Parathyroid adenoma (tissue), 2 donors: Measurements from ENCODE around the gene TTLL10.

Experiments
- H2AFZ ChIP-seq: fragments of 300-600 bp; sonication (generic); one replicate; pipeline ENCODE4 v1.7.0; 2017; ENCODE audit warnings: antibody characterized with exemption, mild to moderate bottlenecking
- H3K27ac ChIP-seq: fragments of 300-600 bp; sonication (generic); one replicate; pipeline ENCODE4 v1.7.0; 2017
- H3K27me3 ChIP-seq: fragments of 300-600 bp; sonication (generic); one replicate; pipeline ENCODE4 v1.7.0; 2017; ENCODE audit warnings: low read length; ENCODE audit not compliant: control insufficient read depth, insufficient read depth
- H3K36me3 ChIP-seq: fragments of 300-600 bp; sonication (generic); one replicate; pipeline ENCODE4 v1.7.0; 2017; ENCODE audit warnings: low read length; ENCODE audit not compliant: control insufficient read depth, insufficient read depth
- H3K4me1 ChIP-seq: fragments of 300-600 bp; sonication (generic); one replicate; pipeline ENCODE4 v1.7.0; 2017; ENCODE audit warnings: control low read depth
- H3K4me2 ChIP-seq: fragments of 300-600 bp; sonication (generic); one replicate; pipeline ENCODE4 v1.7.0; 2017; ENCODE audit warnings: low read length
- H3K4me3 ChIP-seq: fragments of 300-600 bp; sonication (generic); one replicate; pipeline ENCODE4 v1.7.0; 2017; ENCODE audit warnings: low read depth, low read length
- H3K79me2 ChIP-seq: fragments of 300-600 bp; sonication (generic); one replicate; pipeline ENCODE4 v1.7.0; 2017; ENCODE audit warnings: control low read depth
- H3K9ac ChIP-seq: fragments of 300-600 bp; sonication (generic); one replicate; pipeline ENCODE4 v1.7.0; 2017; ENCODE audit warnings: mild to moderate bottlenecking
- H3K9me3 ChIP-seq: fragments of 300-600 bp; sonication (generic); one replicate; pipeline ENCODE4 v1.7.0; 2017; ENCODE audit warnings: low read length; ENCODE audit not compliant: control insufficient read depth
- CTCF ChIP-seq: fragments of 300-600 bp; sonication (generic); IDR thresholded peaks from one replicate; pipeline ENCODE4 v1.7.0; 2017; ENCODE audit warnings: antibody characterized with exemption, mild to moderate bottlenecking
- donor health status: primary hyperparathyroidism.

TTLL10 gene

GRCh38 chr1:1219341-1219740, 45.7 kb downstream of the TTLL10 start:
- no peak overlapping the region for H3K4me2 ChIP-seq
- no peaks in the 10 kb centered on the region for H3K36me3 ChIP-seq
- no peak overlapping the region for H3K27ac ChIP-seq
- TF ChIP-seq CTCF, result no peak
- H2AFZ ChIP-seq, result no peak overlapping the region
- no peak overlapping the region for H3K9ac ChIP-seq
- no peak overlapping the region for H3K4me3 ChIP-seq
- no peaks in the 10 kb centered on the region for H3K27me3 ChIP-seq
- no peaks in the 10 kb centered on the region for H3K4me1 ChIP-seq
- H3K9me3 ChIP-seq, result no peaks in the 10 kb centered on the region
- H3K79me2 ChIP-seq, result no peaks in the 10 kb centered on the region

GRCh38 chr1:1220197-1220596, 46.5 kb downstream of the TTLL10 start:
- Histone ChIP-seq H3K9ac (no peak overlapping the region), H3K27ac (no peak overlapping the region), H3K4me3 (no peak overlapping the region), H3K27me3 (no peaks in the 10 kb centered on the region), H3K36me3 (no peaks in the 10 kb centered on the region), H3K4me1 (no peaks in the 10 kb centered on the region), H2AFZ (no peak overlapping the region), H3K79me2 (no peaks in the 10 kb centered on the region), H3K4me2 (no peak overlapping the region), H3K9me3 (no peaks in the 10 kb centered on the region)
- TF ChIP-seq CTCF, result no peak

- no peak overlapping the region for H3K27ac ChIP-seq
- H3K9me3 ChIP-seq, result no peaks in the 10 kb centered on the region
- H3K27me3 ChIP-seq, result no peaks in the 10 kb centered on the region
- H3K4me3 ChIP-seq, result no peak overlapping the region
- no peak overlapping the region for H3K9ac ChIP-seq
- H3K4me1 ChIP-seq, result no peaks in the 10 kb centered on the region
- TF ChIP-seq CTCF, result no peak
- H2AFZ ChIP-seq, result no peak overlapping the region
- no peaks in the 10 kb centered on the region for H3K36me3 ChIP-seq
- no peak overlapping the region for H3K4me2 ChIP-seq
- H3K79me2 ChIP-seq, result no peaks in the 10 kb centered on the region
These were observed 48.4 kb downstream of the TTLL10 start for GRCh38 chr1:1221887-1222574.

- H3K9ac ChIP-seq, result no peak overlapping the region
These were observed 49.0 kb downstream of the TTLL10 start for GRCh38 chr1:1222575-1223225.

More at GRCh38 chr1:1222575-1223225, 49.0 kb downstream of the TTLL10 start:
- no peak overlapping the region for H2AFZ ChIP-seq
- H3K4me1 ChIP-seq, result no peaks in the 10 kb centered on the region
- H3K4me2 ChIP-seq, result no peak overlapping the region
- no peaks in the 10 kb centered on the region for H3K27me3 ChIP-seq
- TF ChIP-seq CTCF, result no peak
- H3K27ac ChIP-seq, result no peak overlapping the region
- peaks cover 3% of the 10 kb centered on the region for H3K79me2 ChIP-seq
- no peaks in the 10 kb centered on the region for H3K9me3 ChIP-seq
- H3K4me3 ChIP-seq, result no peak overlapping the region
- no peaks in the 10 kb centered on the region for H3K36me3 ChIP-seq
